GM06990 (cell line): Measurements from ENCODE around the gene LMAN1L.

Source experiments
- DNase-seq: peaks from one replicate; pipeline ENCODE4 v3.0.0-alpha.2; 2011; ENCODE audit not compliant: insufficient read length; ENCODE audit errors: extremely low read depth
- H3K27me3 ChIP-seq: replicated peaks from 2 replicates; pipeline ENCODE4 v1.6.0; 2011; ENCODE audit warnings: low read length; ENCODE audit not compliant: control insufficient read depth, insufficient read depth
- H3K36me3 ChIP-seq: 2 replicates; pipeline ENCODE4 v1.5.1; 2011; ENCODE audit warnings: low read length; ENCODE audit not compliant: control insufficient read depth, insufficient read depth
- H3K4me3 ChIP-seq: replicated peaks from 2 replicates; pipeline ENCODE4 v1.5.1; 2011; ENCODE audit warnings: low read depth, mild to moderate bottlenecking, control low read depth, low read length
- CTCF ChIP-seq: IDR thresholded peaks from 2 replicates; pipeline ENCODE4 v1.5.1; 2011; ENCODE audit warnings: low read length, control low read depth, mild to moderate bottlenecking, inconsistent platforms; ENCODE audit not compliant: insufficient read depth, poor library complexity, severe bottlenecking

LMAN1L gene

GRCh38 chr15:74794248-74794969, 18.2 kb upstream of the LMAN1L start:
- TF ChIP-seq CTCF = no peak
- H3K27me3 ChIP-seq = no peaks in the 10 kb centered on the region
- H3K4me3 ChIP-seq = no peak overlapping the region
- peaks cover 26% of the 10 kb centered on the region for H3K36me3 ChIP-seq
- DNase-seq = no peak

GRCh38 chr15:74794970-74795349, 17.7 kb upstream of the LMAN1L start:
- DNase-seq = no peak
- H3K27me3 ChIP-seq = no peaks in the 10 kb centered on the region
- no peak overlapping the region for H3K4me3 ChIP-seq
- TF ChIP-seq CTCF = no peak
- peaks cover 24% of the 10 kb centered on the region for H3K36me3 ChIP-seq

- no peaks in the 10 kb centered on the region for H3K27me3 ChIP-seq
- peaks cover 34% of the 10 kb centered on the region for H3K36me3 ChIP-seq
- DNase-seq = no peak
- TF ChIP-seq CTCF = no peak
- H3K4me3 ChIP-seq = no peak overlapping the region
These were observed 16.5 kb upstream of the LMAN1L start for GRCh38 chr15:74795966-74796625.

- DNase-seq = peak; percentile 69
- Histone ChIP-seq H3K36me3 (peaks cover 56% of the 10 kb centered on the region), H3K4me3 (no peak overlapping the region), H3K27me3 (no peaks in the 10 kb centered on the region)
- peak; percentile 56 for TF ChIP-seq CTCF
These were observed 14.0 kb upstream of the LMAN1L start for GRCh38 chr15:74798388-74799254.

- peak; percentile 32 for TF ChIP-seq CTCF
- Histone ChIP-seq H3K27me3 (no peaks in the 10 kb centered on the region), H3K36me3 (peaks cover 60% of the 10 kb centered on the region), H3K4me3 (no peak overlapping the region)
- DNase-seq = no peak
These were observed 13.3 kb upstream of the LMAN1L start for GRCh38 chr15:74799255-74799855.
